HG02759 (cell line): Measurements from ENCODE around the gene TBC1D2B.
A peak's percentile ranks its signal among the peaks of the same experiment; 100 is the strongest.
"Not testable (repeated sequence)": the region's sequence is repeated elsewhere in the genome, so short reads cannot be mapped to it uniquely, and the experiment has no call there.

Experiments used
- ATAC-seq: cut with Tn5 transposase; IDR thresholded peaks from one replicate; pipeline ENCODE4 v1.9.1; 2021; ENCODE audit warnings: mild to moderate bottlenecking, moderate library complexity; ENCODE audit not compliant: unreplicated experiment

Gene TBC1D2B

DNA sequence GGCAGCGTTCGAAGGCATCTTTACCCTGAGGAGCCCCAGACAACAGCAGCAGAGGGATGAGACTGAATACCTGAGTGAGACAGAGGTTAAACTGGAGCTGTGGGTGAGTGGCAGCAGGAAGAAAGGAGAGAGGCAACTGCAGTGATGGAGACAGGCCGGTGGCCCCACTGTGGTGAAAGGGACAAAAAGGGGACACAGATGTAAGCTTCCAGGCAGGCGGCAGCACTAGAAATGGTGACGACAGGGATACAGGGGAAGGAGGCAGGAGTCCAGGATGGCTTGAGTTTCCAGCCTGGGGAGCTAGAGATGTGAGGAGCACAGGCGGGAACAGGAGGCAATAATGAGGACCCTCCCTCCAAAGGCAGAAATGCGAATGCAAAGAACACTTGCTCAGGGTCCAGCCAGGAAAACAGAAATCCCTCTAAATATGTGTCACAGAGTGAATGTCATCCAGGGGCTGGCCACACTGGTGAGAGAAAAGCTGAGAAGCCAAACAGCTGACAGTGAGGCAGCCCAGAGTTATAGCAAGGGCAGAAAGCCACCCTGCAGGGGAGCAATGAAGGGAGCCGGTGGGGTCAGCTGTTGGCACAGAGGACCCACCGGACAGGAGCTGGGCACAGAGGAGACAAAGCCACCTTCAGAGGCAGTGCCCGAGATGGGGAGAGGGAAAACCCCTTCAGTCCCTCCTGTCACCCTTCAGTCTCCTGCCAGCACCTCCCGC is 70.1 kb downstream of the TBC1D2B start:
- no peak for ATAC-seq

DNA sequence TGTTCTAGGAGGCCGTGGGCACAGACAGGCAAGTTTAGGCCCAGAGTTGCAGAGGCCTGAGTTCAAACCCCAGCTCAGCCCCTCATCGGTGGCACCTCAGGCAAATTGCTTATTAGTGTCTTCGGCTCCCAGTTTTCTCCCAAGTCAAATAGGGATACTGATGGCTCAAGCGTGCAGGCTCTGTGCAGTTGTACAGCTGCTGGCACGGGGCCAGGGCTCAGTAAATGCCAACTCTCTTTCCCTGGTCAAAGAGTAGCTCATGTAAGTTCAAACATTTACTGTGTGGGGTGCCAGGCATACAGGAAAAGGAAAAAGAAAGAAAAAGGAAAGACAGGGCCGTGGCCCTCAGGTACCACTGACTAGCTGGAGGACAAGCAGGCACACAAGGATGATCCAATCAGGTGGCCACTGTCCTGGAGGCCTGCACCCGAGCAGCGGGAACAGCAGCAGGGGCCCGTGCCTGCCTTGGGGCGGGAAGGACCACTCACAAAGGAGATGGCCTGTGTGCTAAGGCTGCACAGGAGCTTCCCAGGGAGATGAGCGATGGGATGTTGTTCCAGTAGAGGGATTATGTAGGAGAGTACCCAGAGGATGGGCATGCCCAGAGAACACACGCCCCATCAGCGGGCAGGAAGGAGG is 70.8 kb downstream of the TBC1D2B start:
- no peak for ATAC-seq

DNA sequence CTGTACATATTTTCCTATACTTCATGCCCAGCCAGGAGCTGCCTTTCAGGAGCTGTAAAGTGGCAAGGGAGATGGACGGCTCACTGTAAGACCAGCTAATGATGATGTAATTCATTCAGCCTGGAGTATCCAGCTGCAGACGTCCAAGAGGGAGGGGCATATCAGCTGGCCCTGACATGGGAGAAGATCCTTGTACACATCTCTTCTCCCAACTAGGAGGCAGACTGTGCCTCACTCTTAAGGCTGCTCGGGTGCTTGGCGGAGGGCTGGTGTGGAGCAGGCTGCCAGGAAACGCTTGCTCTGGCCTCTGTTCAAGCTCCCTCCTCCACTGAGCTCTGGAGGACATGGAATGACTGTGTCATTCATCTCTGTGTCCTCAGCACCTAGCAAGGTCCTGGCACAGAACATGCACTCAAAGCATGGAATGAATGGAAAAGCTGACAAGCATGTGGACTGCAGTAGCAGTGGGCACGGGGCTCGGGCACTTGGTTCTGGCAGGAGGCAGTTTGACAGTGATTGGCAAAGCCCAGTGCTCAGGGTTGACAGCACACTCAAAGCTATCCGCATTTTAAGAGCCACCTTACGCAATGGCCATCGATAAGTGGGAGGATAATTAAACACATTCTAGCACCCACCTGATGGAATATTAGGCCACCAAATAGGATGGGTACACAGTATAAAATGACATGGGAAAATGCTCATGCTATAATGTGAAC is 72.4 kb downstream of the TBC1D2B start:
- ATAC-seq = no peak

DNA sequence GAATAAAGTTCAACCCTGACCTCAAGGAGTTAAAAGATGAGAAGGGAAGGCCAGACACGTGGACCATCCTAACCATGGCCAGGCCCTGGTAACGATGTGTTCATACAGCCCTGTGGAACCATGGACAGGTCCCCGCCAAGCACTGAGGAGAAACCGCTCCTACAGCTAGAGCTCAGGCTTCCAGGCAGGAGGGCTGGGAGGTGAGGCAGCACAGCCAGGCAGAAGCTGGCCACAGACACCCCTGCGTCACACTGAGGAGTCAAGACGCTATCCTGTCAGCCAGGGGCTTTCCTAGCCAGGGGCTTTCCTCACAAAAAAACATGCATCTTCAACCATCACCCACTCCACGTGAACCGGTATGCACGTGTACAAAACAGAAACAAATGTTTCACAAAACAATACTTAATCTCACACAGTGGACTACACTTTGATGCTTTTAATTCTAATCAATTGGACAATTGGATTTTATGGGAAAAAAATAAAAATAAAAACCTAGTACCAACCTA is 73.2 kb downstream of the TBC1D2B start:
- ATAC-seq = peak; percentile 48

DNA sequence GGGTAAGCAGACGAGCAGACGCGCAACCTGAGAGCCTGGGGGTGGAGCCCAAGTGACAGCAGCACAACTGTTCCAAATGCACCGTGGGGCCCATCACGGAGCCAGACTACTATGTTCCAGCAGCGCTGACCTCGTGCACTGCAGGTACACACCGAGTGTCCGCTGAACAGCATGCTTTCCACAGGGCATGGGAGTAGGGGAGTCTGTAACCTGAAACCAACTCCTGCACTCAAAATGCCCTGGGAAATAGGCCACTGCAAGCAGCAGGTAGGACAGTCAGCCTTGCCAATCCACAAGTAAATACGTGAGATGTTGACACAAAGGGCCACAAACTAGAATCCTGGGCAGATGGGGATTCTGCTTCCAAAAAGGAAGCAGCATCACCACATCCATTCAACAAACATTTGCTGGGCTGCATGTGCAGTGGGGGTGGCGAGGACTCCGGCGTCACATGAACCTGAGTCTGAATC is 73.9 kb downstream of the TBC1D2B start:
- ATAC-seq = no peak

DNA sequence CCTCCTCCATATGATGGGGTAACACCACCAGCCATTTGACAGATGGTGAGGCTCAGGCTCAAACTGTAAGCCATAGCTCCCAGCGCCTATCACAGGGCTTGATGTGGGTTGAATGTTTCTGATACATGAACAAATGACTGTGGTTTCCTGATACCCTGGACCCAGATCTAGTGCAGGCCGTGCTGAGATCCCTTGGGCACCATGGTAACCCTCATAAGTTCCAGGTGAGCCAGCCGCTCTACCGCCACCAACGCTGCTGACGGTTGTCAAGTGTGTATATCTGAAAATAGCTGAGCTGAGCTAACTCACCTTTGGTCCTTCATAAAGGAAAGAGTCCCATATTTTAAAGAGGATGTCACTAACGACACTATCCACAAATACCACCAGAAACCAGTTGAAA is 74.5 kb downstream of the TBC1D2B start:
- no peak for ATAC-seq

DNA sequence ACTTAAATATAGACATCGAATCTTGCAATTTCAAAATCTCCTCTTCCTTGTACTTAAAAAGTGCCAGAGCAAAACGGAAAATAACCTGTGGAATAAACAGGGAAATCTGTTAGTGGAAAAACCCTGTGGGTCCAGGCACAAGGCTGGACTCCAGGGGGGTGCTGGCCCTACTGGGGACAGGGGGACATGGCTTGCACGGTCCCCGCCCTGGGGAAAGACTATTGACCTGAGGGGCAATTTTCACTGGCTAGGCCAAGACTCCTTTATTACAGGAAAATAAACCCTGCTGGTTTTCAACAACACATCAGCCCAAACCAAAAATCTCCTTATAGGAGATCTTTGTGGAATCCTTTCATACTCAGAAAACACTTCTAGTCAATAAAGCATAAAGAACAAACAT is 75.9 kb downstream of the TBC1D2B start:
- ATAC-seq = no peak

DNA sequence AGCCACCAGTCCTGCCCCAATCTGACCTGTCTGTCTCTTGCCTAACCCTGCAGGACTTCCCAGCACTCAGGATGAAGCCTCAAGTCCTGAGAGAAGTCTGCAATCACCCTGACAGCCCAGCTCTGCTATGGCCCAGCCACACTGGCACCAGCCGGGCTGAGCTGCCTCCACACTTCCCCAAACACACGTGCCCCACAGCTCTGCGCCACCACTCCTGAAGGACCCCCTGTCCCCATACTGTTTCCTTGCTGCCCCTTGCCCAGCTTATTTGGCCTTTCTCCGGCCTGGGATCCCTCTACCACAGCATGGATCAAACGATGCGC is 76.6 kb downstream of the TBC1D2B start:
- no peak for ATAC-seq

DNA sequence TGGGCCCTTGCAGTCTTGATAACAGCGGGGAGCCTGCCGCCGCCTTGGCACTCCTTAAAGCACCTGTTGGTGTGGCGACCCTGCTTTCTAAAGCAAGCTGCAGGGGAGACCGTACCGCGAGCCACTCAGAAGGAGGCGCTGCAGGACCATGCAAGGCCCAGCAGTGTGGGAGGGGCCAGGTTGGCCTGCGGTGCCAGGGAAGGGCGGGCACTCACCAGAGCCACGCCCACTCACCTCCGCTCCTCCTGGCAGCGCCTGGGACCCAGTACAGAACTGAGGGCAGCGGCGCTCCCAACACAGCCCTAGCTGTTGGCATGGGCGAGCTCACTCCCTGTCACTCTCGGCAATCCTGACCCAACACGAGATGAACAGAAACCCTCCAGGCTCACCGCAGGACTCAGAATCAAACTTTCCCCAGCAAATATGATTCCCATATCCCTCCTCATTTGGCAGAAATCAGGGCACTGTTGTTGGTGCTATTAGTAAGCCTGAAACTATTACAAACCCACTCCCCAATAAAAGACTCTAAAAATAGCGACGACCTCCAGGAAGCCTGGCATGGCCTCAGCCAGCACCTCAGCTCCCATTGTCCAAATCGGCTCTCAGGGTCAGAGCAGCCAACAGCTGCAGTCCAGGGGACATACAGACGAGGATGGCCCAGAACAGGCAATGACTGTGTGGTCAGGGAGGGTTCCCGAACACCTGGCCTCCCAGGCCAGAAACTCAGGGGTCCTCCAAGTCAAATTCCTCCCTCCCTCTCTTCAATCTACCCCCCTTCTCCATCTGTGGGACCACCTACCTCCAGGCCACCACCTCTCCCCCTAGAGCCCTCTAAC is 77.2 kb downstream of the TBC1D2B start:
- ATAC-seq = peak; percentile 48

DNA sequence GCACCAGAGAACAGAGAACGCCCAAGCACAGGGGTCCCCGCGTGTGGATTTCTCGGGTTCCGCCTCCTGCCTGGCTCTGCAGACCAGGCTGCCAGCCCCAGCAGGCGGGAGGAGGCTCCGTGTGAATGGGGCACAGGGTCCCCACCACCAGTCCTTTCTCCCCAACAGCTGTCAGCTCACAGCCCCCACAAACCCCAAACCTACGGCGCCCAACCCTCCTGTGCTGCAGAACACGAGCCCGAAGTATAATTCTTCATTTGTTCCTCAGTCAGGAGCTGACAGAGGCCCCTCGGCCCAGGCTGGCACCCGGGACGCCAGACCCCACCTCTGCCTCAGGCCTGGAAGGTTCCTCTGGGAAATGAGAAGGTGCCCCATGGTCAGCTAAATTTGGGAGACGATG is 78.0 kb downstream of the TBC1D2B start:
- ATAC-seq = no peak

DNA sequence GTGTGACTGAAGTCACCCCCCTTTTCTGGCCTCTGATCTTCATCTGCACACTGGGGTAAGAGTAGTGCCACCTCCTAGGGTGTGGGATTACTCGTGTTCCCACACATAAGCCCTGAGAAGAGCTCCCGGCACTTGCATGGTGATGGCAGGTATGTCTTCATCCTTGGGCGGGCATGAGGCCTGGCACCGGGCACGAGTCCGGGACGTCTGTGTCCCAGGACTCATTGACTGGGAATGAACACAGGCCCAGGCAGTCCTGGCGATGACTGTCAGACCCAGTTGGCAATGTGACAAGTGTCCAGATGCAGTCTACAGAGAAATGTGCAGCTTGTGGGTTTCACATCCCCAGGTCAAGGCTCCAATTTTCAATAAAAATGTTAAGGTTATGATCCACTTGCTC is 78.9 kb downstream of the TBC1D2B start:
- no peak for ATAC-seq

DNA sequence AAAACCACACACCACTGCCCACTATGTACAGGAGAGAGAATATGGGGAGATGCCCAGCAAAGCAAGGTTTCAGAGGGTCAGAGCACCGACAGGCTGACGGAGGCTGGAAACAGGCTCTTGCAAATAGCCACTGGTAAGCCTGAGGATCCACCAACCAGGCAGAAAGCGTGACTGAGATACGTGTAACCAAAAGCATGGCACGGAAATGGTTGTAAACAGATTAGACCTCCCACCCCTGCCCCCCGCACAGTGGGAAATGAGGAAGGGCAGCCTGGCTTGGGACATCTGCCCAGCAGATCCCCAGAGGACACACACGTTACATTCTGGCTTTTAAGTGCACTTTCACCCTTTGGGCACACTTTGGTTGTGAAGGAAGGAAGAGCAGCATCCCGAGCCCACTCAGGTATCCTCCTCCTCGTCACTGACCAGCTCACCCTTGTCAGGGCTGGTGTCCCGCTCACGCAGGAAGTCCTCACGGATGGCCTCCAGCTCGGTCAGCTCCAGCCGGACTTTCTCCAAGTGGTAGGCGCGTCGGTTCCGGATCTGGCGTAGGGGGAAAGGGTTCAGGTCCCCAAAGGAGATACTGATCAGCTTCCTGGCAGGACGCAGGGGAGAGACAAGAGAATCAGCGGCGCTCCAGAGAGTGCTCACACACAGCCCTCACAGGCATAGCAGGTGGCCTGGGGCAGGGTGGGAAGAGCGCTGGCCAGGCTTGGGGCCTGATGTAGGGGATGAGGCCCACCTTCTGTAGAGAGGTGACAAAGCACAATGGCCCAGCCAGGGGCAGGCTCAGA is 79.6 kb downstream of the TBC1D2B start:
- ATAC-seq = not testable (repeated sequence)

DNA sequence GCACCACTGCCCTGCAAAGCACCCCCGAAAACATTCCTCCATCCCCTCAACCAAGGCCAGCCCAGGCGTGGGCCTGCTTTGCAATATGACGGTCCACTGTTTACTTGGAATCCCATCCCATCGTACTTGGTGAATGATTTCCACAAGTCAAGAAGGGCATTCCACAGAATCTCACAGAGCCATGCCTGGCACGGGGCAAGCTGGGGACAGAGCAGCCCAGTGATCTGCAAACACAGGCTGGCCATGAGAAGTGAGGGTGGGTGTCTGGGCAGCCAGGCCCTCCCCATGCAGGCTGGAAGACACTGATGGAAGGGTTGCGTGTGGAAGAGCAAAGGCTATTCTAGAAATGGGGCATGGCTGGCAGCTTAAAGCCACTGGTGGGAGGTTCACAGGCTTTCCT is 80.3 kb downstream of the TBC1D2B start:
- not testable (repeated sequence) for ATAC-seq

DNA sequence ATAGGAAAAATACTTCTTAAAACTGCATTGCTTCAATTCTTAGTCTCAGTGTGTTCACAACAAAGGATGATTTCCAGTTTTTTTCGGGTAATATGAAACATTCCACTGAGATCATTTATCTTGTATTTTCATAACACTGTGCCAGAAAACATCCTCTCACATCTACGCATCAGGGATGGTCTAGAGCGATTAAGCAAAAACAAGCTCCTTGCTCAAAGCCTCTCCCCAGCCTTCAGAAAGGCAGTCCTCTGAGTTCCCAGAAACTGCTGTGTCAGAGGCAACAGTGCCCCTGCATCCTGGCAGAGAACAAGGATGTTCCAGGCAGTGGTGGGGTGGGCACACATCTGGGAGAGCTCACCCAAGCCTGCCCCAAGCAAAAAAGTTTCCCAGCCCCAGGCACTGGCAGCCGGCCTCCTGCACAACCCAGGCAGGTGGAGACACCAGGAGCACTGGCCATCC is 80.8 kb downstream of the TBC1D2B start:
- not testable (repeated sequence) for ATAC-seq

DNA sequence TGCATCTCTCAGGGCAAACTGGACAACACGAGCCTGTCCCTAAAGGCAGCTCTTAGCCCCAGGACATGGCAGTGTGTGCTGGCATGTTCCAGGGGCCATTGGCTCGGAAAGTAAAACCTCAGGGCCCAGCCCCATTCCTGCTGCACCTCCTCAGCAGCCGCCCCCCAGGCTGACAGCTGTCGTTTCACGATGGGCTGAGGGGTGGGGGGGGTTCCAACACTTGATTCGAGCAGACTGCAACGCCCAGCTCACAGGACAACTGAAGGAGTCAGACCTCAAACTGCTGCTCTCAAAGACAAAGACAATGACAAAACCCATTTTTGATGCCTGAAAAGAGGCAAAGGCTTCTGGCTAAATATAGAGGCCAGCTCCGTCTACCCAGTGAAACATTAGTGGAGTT is 81.3 kb downstream of the TBC1D2B start:
- not testable (repeated sequence) for ATAC-seq

DNA sequence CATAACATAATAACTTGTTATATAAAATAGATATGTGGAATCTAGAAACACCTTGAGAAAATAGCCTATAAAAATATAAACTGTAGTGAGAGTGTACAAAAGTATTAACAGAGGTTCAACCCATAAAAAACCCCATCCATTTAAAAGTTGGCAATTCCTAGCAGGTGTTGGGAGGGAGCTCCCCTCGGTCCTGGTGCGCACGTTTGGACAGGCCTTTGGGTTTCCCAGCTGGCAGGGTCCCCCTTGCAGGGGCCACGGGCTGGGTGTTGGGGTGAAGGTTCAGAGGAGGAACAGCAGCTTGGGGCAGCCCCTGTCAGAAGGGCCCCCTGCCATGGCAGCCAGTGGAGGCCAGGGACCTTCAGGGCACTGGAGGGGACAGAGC is 82.0 kb downstream of the TBC1D2B start:
- ATAC-seq = not testable (repeated sequence)

DNA sequence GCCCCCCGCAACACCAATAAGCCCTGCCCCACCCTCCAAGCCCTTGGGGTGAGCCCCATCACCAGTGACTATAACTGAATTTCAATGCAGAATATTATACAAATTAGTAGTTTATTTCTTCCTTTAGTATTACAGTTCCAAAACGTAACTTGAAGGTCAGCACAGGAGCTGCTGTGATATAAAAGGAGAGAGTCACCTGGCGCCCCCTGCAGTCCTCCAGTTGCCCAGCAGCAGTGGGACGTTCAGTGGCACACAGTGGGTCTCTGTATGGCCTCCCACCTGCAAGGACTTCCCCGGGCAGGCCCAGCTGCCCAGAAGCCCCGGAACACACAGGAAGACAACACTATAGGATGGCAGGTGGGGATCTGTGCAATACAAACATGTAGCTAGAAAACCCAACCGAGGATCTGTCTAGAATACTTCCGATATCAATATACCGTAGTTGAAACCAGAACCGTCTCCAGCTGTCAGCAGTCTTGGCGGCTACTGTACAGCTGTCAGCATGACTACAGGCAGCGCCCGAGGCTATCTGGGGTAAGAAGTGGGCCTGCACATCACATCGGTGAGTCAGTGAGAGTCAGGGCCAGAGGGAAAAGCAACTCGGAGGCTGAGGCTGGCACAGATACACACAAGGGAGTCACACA is 82.5 kb downstream of the TBC1D2B start:
- not testable (repeated sequence) for ATAC-seq

DNA sequence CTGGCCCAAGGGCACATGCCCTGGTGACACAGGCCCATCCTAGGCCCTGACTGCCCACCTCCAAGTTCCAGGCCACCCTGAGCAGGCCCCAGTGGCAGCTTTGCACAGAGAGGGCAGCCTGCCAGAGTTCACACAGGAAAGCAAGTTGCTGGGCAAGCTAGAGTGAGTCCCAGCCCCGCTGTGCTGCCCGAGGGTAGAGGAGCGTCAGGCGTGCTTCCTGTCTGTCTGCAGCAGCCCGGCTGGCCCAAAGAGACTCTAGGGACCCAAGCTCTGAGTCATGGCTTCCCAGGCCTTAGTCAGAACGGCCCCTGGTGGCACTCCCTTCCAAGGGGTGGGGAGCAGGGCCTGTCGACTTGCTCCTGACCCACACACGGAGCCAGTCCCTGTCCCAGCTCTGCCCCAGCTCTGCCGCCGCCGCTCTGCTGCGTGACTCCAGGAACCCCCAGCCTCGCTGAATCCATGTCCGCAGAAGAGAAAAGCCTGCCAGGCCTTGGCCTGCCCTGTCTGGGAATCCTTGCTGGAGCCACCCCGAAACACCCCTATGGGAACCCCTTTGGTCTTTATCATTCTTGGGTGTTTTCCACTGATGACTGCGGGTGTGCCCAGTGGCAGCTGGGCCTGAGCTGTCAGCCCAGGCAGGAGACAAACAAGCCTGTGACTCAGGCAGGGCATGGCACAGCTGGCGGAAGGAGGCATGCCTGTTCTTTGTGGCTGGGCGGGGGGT is 83.4 kb downstream of the TBC1D2B start:
- peak; percentile 87 for ATAC-seq

DNA sequence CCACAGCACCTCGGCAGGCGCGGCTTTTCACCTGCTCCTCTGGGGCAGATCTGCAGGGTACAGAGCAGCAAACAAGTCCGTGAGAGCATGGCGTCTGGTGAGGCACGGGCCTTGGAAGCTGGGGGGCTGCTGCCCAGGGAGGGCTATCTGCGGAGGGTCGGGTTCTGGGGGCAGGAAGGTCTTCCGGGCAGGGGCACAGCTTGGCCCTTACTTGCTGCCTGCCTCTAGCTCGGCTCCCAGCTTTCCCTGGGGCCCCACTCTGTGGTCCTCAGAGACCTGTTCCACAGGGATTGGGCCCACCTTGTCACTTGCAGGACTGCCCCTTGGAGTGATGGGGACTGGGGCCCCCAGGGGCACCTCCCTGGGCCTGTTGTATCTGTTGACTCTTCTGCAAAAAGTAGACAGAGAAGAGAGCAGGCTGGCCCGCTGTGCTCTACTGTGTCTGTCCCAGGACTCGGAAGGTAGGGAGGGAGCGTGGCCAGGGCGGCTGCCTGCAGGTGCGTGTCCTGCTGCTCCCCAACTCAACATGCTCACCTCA is 84.1 kb downstream of the TBC1D2B start:
- ATAC-seq = no peak
